Retinal pigment epithelial cell (primary cell): Measurements from ENCODE around the gene NOTCH3.

ENCODE experiments used
- DNase-seq: peaks from one replicate; pipeline ENCODE4 v3.0.0-alpha.2; 2010; ENCODE audit warnings: low read depth
- H3K4me3 ChIP-seq: 2 replicates; pipeline ENCODE4 v1.5.1; 2011; ENCODE audit warnings: mild to moderate bottlenecking, low read length, control low read depth, moderate library complexity
- TF ChIP-seq, protein P1 (sequence below): conservative IDR thresholded peaks from 2 replicates; pipeline ENCODE4 v1.5.1; 2011; ENCODE audit warnings: low read depth, low read length, control low read depth, inconsistent platforms

NOTCH3 gene

DNA sequence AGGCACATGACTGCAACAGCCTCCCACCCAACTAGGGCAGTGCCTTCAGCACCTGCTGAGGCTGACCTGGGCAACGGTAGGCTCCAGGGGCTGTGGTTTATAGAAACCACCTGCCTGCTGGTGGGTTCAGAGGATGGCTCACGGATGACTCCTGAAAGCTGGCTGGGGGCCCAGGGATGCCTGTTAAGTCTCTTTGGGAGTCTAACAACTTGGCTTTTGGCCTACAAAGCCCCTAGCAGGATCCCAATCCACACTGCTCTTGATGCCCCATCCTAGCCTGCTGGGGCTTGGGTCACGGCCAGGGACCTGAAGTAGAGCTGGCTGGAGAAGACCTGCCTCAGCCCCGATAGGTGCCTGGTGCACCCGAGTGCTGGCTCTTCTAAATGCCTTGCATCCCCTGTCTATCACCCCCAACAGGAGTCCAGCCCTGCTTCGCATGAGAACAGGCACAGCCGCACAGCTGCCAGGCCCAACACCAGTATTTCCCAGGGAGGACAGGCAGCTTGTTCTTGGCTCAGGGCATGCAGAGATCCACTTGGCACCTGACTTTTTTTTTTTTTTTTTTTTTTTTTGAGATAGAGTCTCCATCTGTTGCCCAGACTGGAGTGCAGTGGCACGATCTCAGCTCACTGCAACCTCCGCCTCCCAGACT, 40.6 kb upstream of the NOTCH3 start:
- H3K4me3 ChIP-seq, result no peak overlapping the region
- TF ChIP-seq, protein P1, sequence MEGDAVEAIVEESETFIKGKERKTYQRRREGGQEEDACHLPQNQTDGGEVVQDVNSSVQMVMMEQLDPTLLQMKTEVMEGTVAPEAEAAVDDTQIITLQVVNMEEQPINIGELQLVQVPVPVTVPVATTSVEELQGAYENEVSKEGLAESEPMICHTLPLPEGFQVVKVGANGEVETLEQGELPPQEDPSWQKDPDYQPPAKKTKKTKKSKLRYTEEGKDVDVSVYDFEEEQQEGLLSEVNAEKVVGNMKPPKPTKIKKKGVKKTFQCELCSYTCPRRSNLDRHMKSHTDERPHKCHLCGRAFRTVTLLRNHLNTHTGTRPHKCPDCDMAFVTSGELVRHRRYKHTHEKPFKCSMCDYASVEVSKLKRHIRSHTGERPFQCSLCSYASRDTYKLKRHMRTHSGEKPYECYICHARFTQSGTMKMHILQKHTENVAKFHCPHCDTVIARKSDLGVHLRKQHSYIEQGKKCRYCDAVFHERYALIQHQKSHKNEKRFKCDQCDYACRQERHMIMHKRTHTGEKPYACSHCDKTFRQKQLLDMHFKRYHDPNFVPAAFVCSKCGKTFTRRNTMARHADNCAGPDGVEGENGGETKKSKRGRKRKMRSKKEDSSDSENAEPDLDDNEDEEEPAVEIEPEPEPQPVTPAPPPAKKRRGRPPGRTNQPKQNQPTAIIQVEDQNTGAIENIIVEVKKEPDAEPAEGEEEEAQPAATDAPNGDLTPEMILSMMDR, result no peak
- no peak for DNase-seq

DNA sequence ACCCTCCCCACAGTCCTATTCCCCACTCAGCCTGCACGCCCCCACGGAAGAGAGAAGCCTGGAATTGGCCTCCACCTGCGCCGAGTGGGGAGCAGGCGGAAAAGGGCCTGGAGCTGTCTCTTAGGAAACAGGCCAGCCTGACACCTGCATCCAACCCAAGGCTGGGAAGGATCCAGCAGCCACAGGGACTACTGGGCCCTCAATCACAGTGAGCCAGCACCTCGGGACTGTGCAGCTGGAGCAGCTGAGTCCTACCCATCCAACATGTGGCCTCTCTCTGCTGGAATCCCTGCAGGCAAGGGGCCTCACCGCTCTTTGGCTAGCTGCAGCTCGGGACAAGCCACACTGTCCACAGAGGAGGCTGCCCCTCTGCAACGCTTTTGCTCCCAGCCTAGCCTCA, 39.7 kb upstream of the NOTCH3 start:
- no peak overlapping the region for H3K4me3 ChIP-seq
- DNase-seq, result no peak
- TF ChIP-seq, protein P1, result no peak

DNA sequence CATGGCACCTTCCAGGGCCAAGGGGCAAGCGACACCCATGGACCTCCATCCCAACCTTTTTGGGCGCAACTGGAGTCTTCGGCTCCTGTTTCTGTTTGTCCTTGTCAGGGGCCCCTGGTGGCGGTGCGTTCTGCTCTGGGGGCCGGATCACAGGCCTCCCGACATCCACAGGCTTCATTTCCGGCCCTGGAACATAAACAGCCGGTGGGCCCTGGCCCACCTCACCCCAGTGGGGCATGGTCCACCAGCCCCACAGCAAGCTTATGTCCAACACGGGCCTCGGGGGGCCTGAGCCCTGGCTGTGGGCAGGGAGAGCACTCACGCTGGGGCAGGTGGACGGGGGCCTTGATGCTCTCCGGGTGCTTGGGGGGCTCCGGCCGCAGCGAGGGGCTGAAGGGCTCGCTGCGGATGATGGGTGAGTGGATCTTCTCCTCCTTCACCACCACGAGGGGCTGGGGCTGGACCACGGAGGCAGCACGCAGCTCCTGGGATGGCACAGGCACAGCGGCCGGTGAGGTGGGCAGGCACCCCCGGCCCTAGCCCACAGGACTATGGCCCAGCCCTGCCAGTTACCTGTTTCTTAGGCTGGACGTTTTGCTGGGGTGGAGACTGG, 38.6 kb upstream of the NOTCH3 start:
- no peak for DNase-seq
- TF ChIP-seq, protein P1, result no peak
- no peak overlapping the region for H3K4me3 ChIP-seq

DNA sequence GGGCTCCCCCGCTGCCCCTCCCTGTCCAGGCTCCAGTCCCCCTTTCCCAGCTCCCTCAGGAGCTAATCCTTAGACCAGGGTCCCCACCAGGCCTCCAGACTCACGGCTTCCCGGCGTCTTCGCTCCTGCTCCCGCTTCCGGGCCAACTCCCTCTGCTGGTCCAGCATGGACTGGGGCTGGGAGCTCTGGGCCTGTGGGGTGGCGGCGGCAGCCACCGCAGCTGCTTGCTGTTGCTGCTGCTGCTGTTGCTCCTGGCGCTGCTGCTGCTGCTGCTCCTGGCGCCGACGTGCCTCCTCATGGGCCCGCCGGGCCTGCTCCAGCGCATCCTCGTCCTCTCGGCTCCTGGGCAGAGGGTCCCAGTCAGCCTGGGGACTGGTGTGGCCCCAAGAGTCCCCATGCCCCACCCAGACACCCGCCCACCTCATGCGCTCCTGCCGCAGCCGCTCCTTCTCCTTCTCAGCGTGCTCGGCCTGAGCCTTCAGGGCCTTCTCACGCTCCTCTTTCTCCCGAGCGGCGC, 37.9 kb upstream of the NOTCH3 start:
- no peak for DNase-seq
- H3K4me3 ChIP-seq, result no peak overlapping the region
- TF ChIP-seq, protein P1, result no peak

DNA sequence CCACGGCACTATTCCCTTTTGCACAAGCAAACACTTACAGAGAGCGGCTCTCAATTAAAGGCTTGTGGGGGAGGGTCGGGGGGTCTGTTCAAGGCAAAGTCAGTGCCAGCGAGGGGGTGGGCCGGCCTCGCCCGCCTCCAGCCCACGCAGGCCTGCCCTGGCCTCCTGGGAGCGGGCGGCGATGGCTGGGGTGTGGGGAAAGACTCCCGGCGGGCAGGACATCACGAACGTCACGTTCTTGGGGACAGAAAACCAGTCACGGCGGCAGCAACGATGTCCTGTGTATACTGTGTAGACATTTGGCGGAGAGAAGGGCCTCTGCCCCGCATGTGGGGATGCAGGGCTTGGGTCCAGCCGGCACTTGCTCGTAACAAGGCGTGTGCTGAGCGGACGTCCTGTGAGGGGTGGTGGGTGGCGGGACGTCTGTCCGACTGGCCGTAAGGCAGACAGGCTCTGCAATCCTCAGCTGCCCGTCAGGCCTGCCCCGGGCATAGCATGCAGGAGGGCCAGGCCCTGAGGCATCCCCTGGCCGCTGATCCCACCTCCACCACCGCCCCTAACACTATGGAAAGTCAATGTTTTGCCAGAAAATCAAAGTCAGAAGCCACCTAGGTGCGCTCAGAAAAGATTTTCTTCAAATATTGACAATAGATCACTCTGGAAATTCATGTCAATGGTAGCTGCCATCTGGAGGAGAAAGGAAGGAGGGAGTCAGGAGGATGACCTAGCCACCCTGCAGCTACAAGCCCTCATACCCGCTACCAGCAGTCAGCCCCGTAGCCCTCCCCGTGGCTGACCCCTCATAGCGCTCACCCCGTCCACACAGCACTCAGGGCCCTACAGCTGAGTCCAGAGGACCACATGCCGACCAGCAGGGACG, 37.2 kb upstream of the NOTCH3 start:
- H3K4me3 ChIP-seq, result no peak overlapping the region
- TF ChIP-seq, protein P1, result no peak
- no peak for DNase-seq

DNA sequence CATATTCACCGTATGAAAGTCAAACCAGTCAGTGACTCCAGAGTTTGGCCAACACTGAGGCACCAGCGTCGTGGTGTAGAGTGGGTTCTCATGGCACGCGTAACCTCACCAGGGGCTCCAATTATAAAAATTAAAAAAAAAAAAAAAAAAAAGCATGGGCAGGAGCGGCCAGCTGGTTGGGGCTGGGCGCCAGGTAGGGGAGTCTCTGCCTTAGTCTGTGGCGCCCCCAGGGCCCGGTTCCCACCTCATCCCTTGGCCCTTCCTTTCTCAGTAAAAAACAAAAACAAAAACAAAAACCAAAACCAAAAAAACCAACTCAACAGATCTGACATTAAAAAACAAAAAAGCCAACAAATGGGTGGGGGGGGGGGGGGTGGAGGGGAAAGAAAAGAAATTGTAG, 36.1 kb upstream of the NOTCH3 start:
- TF ChIP-seq, protein P1, result no peak
- DNase-seq, result no peak
- H3K4me3 ChIP-seq, result no peak overlapping the region
